Measurements from ENCODE around the gene GFM2. TPM values are rescaled to one million over a fixed set of nuclear protein-coding genes. Genes with fewer than 3 reads are reported as not detected.
"Not testable (repeated sequence)": the region's sequence is repeated elsewhere in the genome, so short reads cannot be mapped to it uniquely, and the experiment has no call there.

The GFM2 gene
- total RNA-seq, 1 donor from 2014 or later: 53.7 TPM

DNA sequence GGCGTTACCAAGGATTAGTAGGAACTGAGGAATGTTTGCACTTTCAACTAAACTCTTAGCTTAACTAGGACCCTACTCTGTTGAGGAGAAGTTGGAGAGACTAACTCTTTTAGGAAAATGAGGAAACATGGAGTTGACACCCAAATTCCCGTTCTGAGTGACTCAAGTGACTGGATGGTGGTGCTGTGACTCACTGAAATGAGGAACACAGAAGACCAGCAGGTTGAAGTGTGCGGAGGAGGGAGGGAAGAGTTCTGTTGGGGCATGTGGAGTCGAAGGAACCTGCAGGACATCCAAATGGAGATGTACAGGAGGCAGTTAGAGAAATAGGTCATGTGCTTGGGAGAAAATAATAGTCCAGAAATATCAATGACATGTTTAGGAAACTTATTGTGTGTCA is 73.7 kb downstream of the GFM2 start:
- no peak for DNase-seq (ENCODE audit: low read depth)

GRCh38 chr5:74686962-74687751 is 79.8 kb downstream of the GFM2 start:
- peak; percentile 27 for DNase-seq (ENCODE audit: low read depth)

DNA sequence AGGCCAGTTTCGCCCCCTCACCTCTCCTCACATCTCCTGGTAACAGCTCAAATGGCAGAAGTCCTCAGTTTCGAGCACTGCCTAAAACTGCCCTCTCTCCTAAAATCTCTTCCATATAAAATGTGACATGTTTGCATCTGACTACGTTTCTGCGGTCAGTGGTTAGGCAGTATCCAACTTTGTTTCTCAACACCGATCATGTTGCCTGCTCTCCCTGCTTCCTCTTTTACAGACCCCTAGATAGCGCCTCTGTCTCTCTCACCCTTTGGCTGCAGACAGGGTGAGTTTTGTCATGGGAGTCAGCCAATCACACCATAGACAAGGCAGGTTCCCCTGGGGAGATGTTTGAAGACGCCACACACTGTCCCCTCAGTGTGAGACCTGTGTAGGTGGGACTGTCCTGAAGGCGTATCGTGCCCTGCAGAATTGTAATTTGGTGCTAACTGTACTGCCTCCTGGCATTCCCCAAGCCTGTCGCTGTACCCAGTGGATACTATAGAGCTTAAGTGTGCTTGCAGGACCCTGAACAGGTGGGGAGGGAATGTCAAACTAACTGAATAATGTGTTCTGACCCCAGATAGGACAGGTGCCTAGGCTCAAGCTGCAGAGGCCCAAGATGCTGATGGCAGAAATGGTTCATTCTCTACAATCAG is 80.8 kb downstream of the GFM2 start:
- DNase-seq (ENCODE audit: low read depth): no peak

GRCh38 chr5:74684900-74685851 is 81.7 kb downstream of the GFM2 start, which contains the start of gene HEXB:
HEXB (plus strand) TSS chr5:74685233; CDS start chr5:74685261, 28 bp downstream.
- peak; percentile 50 for DNase-seq (ENCODE audit: low read depth)

DNA sequence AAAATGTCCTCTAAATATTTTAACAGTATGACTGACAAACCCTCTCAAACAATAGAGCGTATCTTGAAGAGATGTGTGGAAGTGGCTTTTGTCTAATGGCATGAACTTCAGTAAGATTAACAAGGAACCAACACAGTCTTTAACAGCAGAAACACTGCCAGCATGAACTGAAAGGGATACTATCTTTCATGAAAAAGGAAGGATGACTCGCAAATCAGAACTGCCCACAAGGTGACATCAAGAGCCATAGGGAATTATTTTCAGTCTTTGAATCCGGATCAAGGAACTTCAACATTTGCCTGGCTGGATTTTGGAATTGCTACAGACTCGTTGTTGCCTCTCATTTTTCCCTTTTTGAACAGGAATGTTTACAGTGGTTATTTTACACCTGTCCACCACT is 87.0 kb downstream of the GFM2 start:
- peak; percentile 36 for DNase-seq (ENCODE audit: low read depth)

GRCh38 chr5:74679300-74679699 is 87.6 kb downstream of the GFM2 start:
- DNase-seq (ENCODE audit: low read depth): not testable (repeated sequence)

DNA sequence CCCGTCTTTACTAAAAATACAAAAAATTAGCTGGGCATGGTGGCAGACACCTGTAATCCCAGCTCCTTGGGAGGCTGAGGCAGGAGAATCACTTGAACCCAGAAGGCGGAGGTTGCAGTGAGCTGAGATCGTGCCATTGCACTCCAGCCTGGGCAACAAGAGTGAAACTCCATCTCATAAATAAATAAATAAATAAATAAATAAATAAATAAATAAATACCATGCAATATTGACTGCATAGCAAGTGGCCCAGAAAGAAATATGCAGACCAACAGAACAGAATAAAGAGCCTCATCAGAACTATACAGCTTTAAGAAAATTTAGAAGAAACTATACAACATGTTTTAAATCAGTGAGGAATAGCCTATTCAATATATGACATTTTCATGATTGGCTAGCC is 88.8 kb downstream of the GFM2 start:
- DNase-seq (ENCODE audit: low read depth): not testable (repeated sequence)

DNA sequence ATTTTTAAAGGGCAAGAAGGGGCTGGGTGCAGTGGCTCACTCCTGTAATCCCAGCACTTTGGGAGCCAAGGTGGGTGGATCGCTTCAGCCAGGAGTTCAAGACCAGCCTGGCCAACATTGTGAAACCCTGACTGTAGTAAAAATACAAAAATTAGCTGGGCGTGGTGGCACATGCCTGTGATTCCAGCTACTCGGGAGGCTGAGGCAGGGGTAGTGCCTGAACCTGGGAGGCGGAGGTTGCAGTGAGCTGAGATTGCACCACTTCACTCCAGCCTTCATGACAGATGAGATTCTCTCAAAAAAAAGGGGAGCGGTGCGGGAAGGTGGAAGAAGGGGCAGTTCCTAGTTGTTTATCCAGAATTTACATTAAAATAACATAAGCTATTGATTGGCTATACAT is 90.5 kb downstream of the GFM2 start:
- DNase-seq (ENCODE audit: low read depth): not testable (repeated sequence)

- DNase-seq (ENCODE audit: low read depth): peak; percentile 47
Observed at GRCh38 chr5:74673011-74673790, 93.7 kb downstream of the GFM2 start.

GRCh38 chr5:74672215-74672877 is 94.6 kb downstream of the GFM2 start:
- no peak for DNase-seq (ENCODE audit: low read depth)

Other genes starting within 250 kb of the GFM2 start
- 44.5 and 219 TPM in 2 replicates for gene ENC1, start 126.4 kb downstream of the GFM2 start, total RNA-seq
- 99.8 and 127 TPM in 2 replicates for gene HEXB, start 81.9 kb downstream of the GFM2 start, total RNA-seq
- 129 and 160 TPM in 2 replicates for gene NSA2, start 132 bp upstream of the GFM2 start, total RNA-seq
- 5.6 and 6.9 TPM in 2 replicates for gene FAM169A, start 99.3 kb upstream of the GFM2 start, total RNA-seq

Data from renal cortical epithelial cell (primary cell).